CD14-positive monocyte (primary cell): ENCODE measurements around the gene SEC16A. TPM values are rescaled to one million over a fixed set of nuclear protein-coding genes. Genes with fewer than 3 reads are reported as not detected.

Experiments used
- DNase-seq, 3 donors: peaks; one replicate each; pipeline ENCODE4 v3.0.0-alpha.2; 2011 to 2022
- H2AFZ ChIP-seq: 2 replicates; pipeline ENCODE4 v1.6.0; 2012; ENCODE audit warnings: mild to moderate bottlenecking, low read depth, low read length, inconsistent platforms; ENCODE audit not compliant: insufficient read depth, poor library complexity, severe bottlenecking
- H3K27ac ChIP-seq, 2 donors: 1 replicate in 1 of 2; 2 replicates in 1 of 2; pipeline ENCODE4 v1.5.1; 2012 to 2013; ENCODE audit warnings: low read length in 2 of 2, control low read depth in 1 of 2, inconsistent platforms in 1 of 2, low read depth in 1 of 2, mild to moderate bottlenecking in 1 of 2
- H3K27me3 ChIP-seq, 2 donors: one replicate each; pipeline versions ENCODE4 v1.6.0 to v1.6.1; 2011 to 2013; ENCODE audit warnings: low read length in 2 of 2; ENCODE audit not compliant: control insufficient read depth in 2 of 2, insufficient read depth in 2 of 2
- H3K36me3 ChIP-seq, 2 donors: replicated peaks in 1 of 2; 1 replicate in 1 of 2; 2 replicates in 1 of 2; pipeline versions ENCODE4 v1.5.1 to v1.6.1; 2012 to 2013; ENCODE audit warnings: low read length in 2 of 2, control low read depth in 1 of 2, inconsistent platforms in 1 of 2, mild to moderate bottlenecking in 1 of 2; ENCODE audit not compliant: insufficient read depth in 2 of 2, control insufficient read depth in 1 of 2
- H3K4me1 ChIP-seq, 2 donors: 1 replicate in 1 of 2; 2 replicates in 1 of 2; pipeline versions ENCODE4 v1.5.1 to v1.6.1; 2012 to 2013; ENCODE audit warnings: low read length in 2 of 2, control low read depth in 1 of 2, inconsistent platforms in 1 of 2, mild to moderate bottlenecking in 1 of 2, moderate library complexity in 1 of 2; ENCODE audit not compliant: insufficient read depth in 2 of 2, control insufficient read depth in 1 of 2
- H3K4me2 ChIP-seq: replicated peaks from 2 replicates; pipeline ENCODE3; 2012; ENCODE audit warnings: low read length, moderate library complexity, mild to moderate bottlenecking; ENCODE audit not compliant: poor library complexity, severe bottlenecking; ENCODE audit errors: extremely low read depth
- H3K4me3 ChIP-seq, 3 experiments: fragments of 200-600 bp in 1 of 3; sonication (generic) in 1 of 3; replicated peaks in 1 of 3; 1 replicate in 2 of 3; 2 replicates in 1 of 3; pipeline ENCODE4 v1.5.1; 2011 to 2013; ENCODE audit warnings: low read length in 3 of 3, mild to moderate bottlenecking in 3 of 3, control low read depth in 2 of 3, low read depth in 2 of 3, inconsistent platforms in 1 of 3, moderate library complexity in 1 of 3
- H3K79me2 ChIP-seq: 2 replicates; pipeline ENCODE4 v1.6.0; 2012; ENCODE audit warnings: mild to moderate bottlenecking, control low read depth, inconsistent platforms, low read length, moderate library complexity; ENCODE audit not compliant: insufficient read depth
- H3K9ac ChIP-seq: 2 replicates; pipeline ENCODE4 v1.6.0; 2017; ENCODE audit warnings: low read length, mild to moderate bottlenecking; ENCODE audit not compliant: insufficient read depth, poor library complexity, severe bottlenecking
- H3K9me3 ChIP-seq, 2 donors: replicated peaks in 1 of 2; 1 replicate in 1 of 2; 2 replicates in 1 of 2; pipeline versions ENCODE4 v1.5.1 to v1.6.1; 2012 to 2013; ENCODE audit warnings: low read length in 2 of 2, control low read depth in 1 of 2; ENCODE audit not compliant: control insufficient read depth in 1 of 2, insufficient read depth in 1 of 2
- H4K20me1 ChIP-seq: 2 replicates; pipeline ENCODE4 v1.6.0; 2012; ENCODE audit warnings: mild to moderate bottlenecking, low read length, control low read depth, moderate library complexity; ENCODE audit not compliant: insufficient read depth
- H3K27ac Mint-ChIP-seq, 7 donors: one replicate each; pipeline ENCODE4 v1.8.0; 2020; ENCODE audit warnings: mild to moderate bottlenecking in 7 of 7, mixed read lengths in 7 of 7, moderate library complexity in 6 of 7, inconsistent platforms in 2 of 7
- H3K27me3 Mint-ChIP-seq, 3 donors: one replicate each; pipeline ENCODE4 v1.8.0; 2021 to 2022; ENCODE audit warnings: low read depth in 3 of 3, mild to moderate bottlenecking in 3 of 3, mixed read lengths in 3 of 3, moderate library complexity in 3 of 3, inconsistent platforms in 1 of 3
- H3K36me3 Mint-ChIP-seq, 2 donors: one replicate each; pipeline ENCODE4 v1.8.0; 2020; ENCODE audit warnings: mixed read lengths in 2 of 2, inconsistent platforms in 1 of 2, mild to moderate bottlenecking in 1 of 2
- H3K4me1 Mint-ChIP-seq: one replicate; pipeline ENCODE4 v1.8.0; 2020; ENCODE audit warnings: mild to moderate bottlenecking, mixed read lengths
- H3K4me3 Mint-ChIP-seq, 2 donors: one replicate each; pipeline ENCODE4 v1.8.0; 2020; ENCODE audit warnings: mild to moderate bottlenecking in 2 of 2, mixed read lengths in 2 of 2, moderate library complexity in 1 of 2
- H3K9me3 Mint-ChIP-seq, 7 donors: one replicate each; pipeline ENCODE4 v1.8.0; 2020 to 2022; ENCODE audit warnings: mixed read lengths in 7 of 7, mild to moderate bottlenecking in 6 of 7, moderate library complexity in 6 of 7, inconsistent platforms in 2 of 7
- CTCF ChIP-seq: fragments of 200-600 bp; IDR thresholded peaks from one replicate; pipeline ENCODE4 v1.8.0; 2022; ENCODE audit warnings: antibody characterized with exemption, mild to moderate bottlenecking
- WGBS: methylation state at CpG from one replicate; pipeline ENCODE4 v1.1.5; 2013; ENCODE audit warnings: missing lambda C conversion rate; ENCODE audit not compliant: insufficient coverage; 5-methylcytosine and 5-hydroxymethylcytosine counted together
- intact Hi-C, 2 donors: fragments of 100-400 bp; cut with micrococcal nuclease; formaldehyde crosslinking; loops; one replicate each; pipeline versions ENCODE4 v1.15.0 to v1.15.1; 2023
- polyA plus RNA-seq, 3 donors: library from polyadenylated mRNA; depleted of rRNA in 1 of 3; unstranded in 2 of 3; stranded (reverse) in 1 of 3; fragments of 300-500 nt in 2 of 3; fragments of >200 nt in 1 of 3; fragmentation: Illumina TruSeq in 2 of 3; gene quantifications; 1 replicate in 2 of 3; 2 replicates in 1 of 3; pipeline ENCODE4 v1.2.3, GENCODE V29; 2012 to 2021

Gene SEC16A
- polyA plus RNA-seq, 3 donors: 11.1 to 36.8 (median 19.1) TPM

- DNase-seq: no peak
- intact Hi-C loops: no loop called here
- H3K27me3 ChIP-seq: no peaks in the 10 kb centered on the region
- Mint-ChIP-seq H3K36me3 (peaks cover 8 to 50% of the 10 kb centered on the region in 2 donors), H3K4me1 (no peaks in the 10 kb centered on the region), H3K27me3 (no peaks in the 10 kb centered on the region), H3K9me3 (peaks cover 0 to 2% (median 0%) of the 10 kb centered on the region in 7 donors), H3K27ac (peak overlapping the region in 1 of 7 donors; percentile 18), H3K4me3 (no peak overlapping the region)
- H3K4me3 ChIP-seq: no peak overlapping the region
- peaks cover 21 to 31% of the 10 kb centered on the region in 2 donors for H3K36me3 ChIP-seq
- H2AFZ ChIP-seq: no peak overlapping the region
- TF ChIP-seq CTCF: no peak
- no peaks in the 10 kb centered on the region for H3K9me3 ChIP-seq
- H3K79me2 ChIP-seq: no peaks in the 10 kb centered on the region
- no peak overlapping the region for H3K27ac ChIP-seq
- H4K20me1 ChIP-seq: no peaks in the 10 kb centered on the region
- WGBS: 97% methylated on average over 20 of the region's 29 CpGs
- no peaks in the 10 kb centered on the region for H3K4me1 ChIP-seq
- no peak overlapping the region for H3K4me2 ChIP-seq
- no peak overlapping the region for H3K9ac ChIP-seq
These were observed 52.1 kb downstream of the SEC16A start for GRCh38 chr9:136430588-136431234.

DNA sequence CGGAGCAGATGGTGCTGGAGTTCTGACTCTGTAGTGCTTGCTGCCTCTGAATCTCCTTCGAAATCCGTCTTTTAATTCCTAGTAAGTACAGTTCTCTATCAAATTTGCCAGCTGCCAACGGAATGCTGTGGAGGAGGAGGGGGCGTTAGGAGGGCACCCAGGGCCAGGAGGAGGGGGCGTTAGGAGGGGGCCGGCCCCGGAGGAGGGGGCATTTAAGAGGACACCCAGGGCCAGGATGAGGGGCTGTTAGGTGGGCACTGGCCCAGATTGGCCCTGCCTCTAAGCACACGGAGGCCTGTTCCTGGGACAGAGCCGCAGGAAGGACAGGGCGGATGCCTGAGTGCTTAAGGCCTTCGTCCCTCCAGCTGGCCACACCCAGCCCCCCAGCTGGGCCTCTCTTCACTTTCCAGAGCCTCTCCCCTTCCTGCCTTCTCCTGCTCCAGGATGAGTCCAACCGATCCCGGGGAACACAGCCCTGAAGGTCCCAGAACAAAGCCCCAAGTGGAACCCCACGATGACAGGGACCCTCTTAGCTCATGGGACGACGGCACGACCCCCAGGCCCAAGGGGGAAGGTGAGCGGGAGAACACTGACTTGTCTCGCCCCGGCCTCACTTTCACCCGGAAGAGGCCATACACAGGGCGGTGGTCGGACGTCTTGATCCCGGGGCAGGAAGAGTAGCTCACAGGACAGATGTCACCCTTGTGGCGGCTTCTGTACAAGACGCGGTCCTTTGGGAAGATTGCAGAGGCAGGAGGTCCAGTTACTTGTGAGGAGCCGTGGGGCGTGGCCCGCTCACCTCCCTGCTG, 53.0 kb downstream of the SEC16A start:
- H3K4me1 Mint-ChIP-seq: no peaks in the 10 kb centered on the region
- Histone ChIP-seq H3K4me2 (no peak overlapping the region), H3K9me3 (no peaks in the 10 kb centered on the region), H3K27me3 (no peaks in the 10 kb centered on the region), H3K4me1 (no peaks in the 10 kb centered on the region), H3K4me3 (no peak overlapping the region), H3K36me3 (peaks cover 21 to 34% of the 10 kb centered on the region in 2 donors), H3K79me2 (no peaks in the 10 kb centered on the region), H4K20me1 (no peaks in the 10 kb centered on the region), H3K9ac (no peak overlapping the region), H2AFZ (no peak overlapping the region), H3K27ac (no peak overlapping the region)
- peaks cover 0 to 2% (median 0%) of the 10 kb centered on the region in 7 donors for H3K9me3 Mint-ChIP-seq
- WGBS: 91% methylated on average over 25 of the region's 32 CpGs
- H3K27me3 Mint-ChIP-seq: no peaks in the 10 kb centered on the region
- TF ChIP-seq CTCF: no peak
- peak overlapping the region in 2 of 7 donors; percentile 8 to 13 for H3K27ac Mint-ChIP-seq
- no peak overlapping the region for H3K4me3 Mint-ChIP-seq
- peaks cover 15 to 50% of the 10 kb centered on the region in 2 donors for H3K36me3 Mint-ChIP-seq
- intact Hi-C loops: no loop called here
- no peak for DNase-seq
